RWPE1 (cell line): Measurements from ENCODE around the gene ZBTB17.
"Not testable (repeated sequence)": the region's sequence is repeated elsewhere in the genome, so short reads cannot be mapped to it uniquely, and the experiment has no call there.

Experiments used
- CTCF ChIA-PET: fragments of 350-600 bp; sonication (Branson Sonifier 250); formaldehyde crosslinking; extraction: SDS; loops from one replicate; lab custom pipeline; 2021; lab: Yijun Ruan, JAX
- POLR2A ChIA-PET: fragments of 400-600 bp; formaldehyde crosslinking; extraction: SDS; loops from one replicate; lab custom pipeline; 2020; ENCODE audit warnings: antibody characterized with exemption; ENCODE audit not compliant: low non-redundant PET; lab: Yijun Ruan, JAX
- DNase-seq: peaks from one replicate; pipeline ENCODE4 v3.0.0; 2012; ENCODE audit warnings: low spot score
- H3K27ac ChIP-seq: fragments of 450-650 bp; 2 replicates; pipeline ENCODE4 v1.5.1; 2017
- TF ChIP-seq, protein P1 (sequence below): fragments of 450-650 bp; conservative IDR thresholded peaks from 2 replicates; pipeline ENCODE4 v1.5.1; 2017; ENCODE audit warnings: low read depth, mild to moderate bottlenecking

ZBTB17 gene

DNA sequence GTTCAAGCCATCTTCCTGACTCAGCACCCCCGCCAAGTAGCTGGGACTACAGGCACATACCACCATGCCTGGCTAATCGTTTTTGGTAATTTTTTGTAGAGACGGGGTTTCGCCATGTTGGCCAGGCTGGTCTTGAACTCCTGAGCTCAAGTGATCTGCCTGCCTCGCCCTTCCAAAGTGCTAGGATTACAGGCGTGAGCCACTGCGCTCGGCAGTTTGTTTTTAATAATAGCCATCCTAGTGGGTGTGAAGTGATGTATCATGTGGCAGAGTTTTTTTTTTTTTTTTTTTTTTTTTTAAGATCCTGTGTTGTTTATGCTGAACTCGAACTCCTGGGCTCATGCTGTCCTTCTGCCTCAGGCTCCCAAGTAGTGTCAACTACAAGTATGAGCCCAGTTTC is 76.6 kb downstream of the ZBTB17 start:
- DNase-seq: no peak
- ChIA-PET CTCF (no interaction called here), POLR2A (no interaction called here)
- H3K27ac ChIP-seq: no peak overlapping the region
- TF ChIP-seq, protein P1, sequence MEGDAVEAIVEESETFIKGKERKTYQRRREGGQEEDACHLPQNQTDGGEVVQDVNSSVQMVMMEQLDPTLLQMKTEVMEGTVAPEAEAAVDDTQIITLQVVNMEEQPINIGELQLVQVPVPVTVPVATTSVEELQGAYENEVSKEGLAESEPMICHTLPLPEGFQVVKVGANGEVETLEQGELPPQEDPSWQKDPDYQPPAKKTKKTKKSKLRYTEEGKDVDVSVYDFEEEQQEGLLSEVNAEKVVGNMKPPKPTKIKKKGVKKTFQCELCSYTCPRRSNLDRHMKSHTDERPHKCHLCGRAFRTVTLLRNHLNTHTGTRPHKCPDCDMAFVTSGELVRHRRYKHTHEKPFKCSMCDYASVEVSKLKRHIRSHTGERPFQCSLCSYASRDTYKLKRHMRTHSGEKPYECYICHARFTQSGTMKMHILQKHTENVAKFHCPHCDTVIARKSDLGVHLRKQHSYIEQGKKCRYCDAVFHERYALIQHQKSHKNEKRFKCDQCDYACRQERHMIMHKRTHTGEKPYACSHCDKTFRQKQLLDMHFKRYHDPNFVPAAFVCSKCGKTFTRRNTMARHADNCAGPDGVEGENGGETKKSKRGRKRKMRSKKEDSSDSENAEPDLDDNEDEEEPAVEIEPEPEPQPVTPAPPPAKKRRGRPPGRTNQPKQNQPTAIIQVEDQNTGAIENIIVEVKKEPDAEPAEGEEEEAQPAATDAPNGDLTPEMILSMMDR: no peak

DNA sequence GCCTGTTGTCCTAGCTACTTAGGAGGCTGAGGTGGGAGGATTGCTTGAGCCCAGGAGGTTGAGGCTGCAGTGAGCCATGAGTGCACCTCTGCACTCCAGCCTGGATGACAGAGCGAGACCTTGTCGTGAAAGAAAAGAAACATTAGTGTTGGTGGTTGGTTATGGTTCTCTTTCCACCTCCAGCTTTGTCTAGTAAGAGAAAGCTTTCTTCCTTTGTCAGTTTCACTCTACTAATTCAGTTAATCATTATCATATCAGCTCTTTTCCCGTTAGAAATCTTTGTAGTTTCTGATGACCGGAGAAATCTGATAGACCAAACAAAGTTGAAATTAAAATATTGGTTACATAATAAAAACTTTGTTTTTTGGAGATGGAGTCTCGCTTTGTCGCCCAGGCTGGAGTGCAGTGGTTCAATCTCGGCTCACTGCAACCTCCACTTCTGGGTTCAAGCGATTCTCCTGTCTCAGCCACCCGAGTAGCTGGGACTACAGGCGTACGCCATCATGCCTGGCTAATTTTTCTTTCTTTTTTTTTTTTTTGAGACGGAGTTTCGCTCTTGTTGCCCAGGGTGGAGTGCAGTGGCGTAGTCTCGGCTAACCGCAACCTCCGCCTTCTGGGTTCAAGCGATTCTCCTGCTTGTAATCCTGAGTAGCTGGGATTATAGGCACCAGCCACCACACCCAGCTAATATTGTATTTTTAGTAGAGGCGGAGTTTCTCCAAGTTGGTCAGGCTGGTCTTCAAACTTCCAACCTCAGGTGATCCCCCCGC is 78.9 kb downstream of the ZBTB17 start:
- CTCF ChIA-PET: interaction anchor here (1.0 kb wide), 1 partner anchor 9 kb away, joined by 3 read pairs; no protein-coding TSS in a partner anchor

DNA sequence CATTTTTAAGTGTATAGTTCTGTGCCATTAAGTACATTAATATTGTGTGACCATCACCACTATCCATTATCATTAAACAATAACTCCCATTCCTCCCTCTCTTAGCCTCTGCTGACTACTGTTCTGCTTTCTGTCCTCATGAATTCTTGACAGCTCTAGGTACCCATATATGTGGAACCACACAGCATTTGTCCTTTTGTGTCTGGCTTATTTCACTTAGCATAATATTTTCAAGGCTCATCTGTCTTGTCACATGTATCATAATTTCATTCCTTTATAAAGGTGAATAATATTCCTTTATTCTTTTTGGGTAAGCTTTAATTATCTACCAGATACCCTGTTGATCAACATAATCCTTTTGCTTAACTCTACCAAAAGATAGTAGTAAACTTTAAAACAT is 80.7 kb downstream of the ZBTB17 start:
- CTCF ChIA-PET: interaction anchor here (0.7 kb wide), 1 partner anchor 12 kb away, joined by 5 read pairs; no protein-coding TSS in a partner anchor
- TF ChIP-seq, protein P1: no peak

More for the DNA sequence above, 78.9 kb downstream of the ZBTB17 start:
- H3K27ac ChIP-seq: peak overlapping the region; percentile 42
- POLR2A ChIA-PET, DNase-seq: not testable (repeated sequence)

DNA sequence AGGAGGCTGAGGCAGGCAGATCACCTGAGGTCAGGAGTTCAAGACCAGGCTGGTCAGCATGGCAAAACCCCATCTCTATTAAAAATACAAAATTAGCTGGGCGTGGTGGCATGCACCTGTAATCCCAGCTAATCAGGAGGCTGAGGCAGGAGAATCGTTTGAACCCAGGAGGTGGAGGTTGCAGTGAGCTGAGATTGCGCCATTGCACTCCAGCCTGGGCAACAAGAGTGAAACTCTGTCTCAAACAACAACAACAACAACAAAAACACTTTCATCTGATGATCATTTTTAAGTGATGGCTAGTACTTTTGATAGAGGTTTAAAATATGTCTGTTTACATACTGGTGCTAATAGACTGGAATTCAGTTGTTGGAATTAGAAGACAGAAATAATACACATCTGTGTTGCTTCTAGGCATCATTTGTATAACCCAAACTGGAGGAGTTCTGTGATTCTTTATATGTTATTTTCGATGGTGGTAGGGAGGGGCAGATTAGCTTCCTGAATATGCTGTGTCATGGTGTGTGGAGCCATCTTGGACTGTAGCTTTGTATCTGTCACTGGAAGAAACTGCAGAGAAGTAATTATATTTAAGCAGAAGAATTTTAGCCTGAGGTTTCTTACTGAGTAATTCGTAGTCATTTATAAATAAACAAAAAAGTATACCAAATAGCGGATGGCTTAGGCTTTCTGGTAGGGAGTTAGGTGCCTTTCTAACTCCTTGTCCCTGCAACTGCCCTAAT is 82.9 kb downstream of the ZBTB17 start:
- CTCF ChIA-PET, DNase-seq, POLR2A ChIA-PET: not testable (repeated sequence)
- peak overlapping the region; percentile 55 for H3K27ac ChIP-seq

More for the DNA sequence above, 80.7 kb downstream of the ZBTB17 start:
- POLR2A ChIA-PET: no interaction called here
- peak overlapping the region; percentile 24 for H3K27ac ChIP-seq
- no peak for DNase-seq
